Measurements from ENCODE around the gene VASN.

VASN gene

DNA sequence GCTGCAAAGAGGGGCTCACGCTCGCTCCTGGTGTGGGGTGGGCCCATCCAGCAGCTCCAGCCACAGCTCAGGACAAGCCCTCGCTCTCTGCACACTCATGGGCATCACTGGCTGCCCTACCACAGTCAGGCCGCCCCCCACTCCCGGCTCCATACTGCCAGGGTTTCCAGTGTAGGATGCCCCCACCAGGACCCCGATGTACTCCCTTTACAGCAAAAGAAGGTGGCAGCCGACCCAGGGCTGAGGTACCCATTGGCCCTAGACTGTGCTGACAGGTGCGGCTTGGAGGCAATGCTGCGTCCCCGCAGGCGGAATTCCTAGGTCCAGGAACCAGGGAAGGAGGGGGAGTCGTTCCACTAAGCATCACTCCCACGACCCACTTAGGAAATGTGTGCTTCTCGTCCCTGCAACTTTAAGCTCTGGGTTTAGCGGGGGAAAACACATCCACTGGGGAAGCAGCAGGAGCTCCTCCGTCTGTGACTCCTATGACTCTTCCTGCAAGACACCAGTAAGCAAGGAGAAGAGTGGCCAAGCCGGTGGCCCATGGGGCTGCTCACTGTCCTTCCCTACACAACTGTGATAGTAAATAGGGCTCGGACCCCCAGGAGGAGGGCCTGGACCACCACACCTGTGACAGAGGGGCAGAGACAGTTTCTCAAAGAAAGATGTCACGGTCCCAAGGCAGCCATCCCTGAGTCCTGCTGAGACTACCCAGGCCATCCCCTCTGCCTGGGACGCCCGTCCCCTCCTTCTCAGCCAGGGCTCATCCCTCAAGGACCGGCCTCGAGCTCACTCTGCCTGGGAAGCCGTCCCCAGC is 31.7 kb downstream of the VASN start:
- DNase-seq (ENCODE audit: low spot score): no peak

DNA sequence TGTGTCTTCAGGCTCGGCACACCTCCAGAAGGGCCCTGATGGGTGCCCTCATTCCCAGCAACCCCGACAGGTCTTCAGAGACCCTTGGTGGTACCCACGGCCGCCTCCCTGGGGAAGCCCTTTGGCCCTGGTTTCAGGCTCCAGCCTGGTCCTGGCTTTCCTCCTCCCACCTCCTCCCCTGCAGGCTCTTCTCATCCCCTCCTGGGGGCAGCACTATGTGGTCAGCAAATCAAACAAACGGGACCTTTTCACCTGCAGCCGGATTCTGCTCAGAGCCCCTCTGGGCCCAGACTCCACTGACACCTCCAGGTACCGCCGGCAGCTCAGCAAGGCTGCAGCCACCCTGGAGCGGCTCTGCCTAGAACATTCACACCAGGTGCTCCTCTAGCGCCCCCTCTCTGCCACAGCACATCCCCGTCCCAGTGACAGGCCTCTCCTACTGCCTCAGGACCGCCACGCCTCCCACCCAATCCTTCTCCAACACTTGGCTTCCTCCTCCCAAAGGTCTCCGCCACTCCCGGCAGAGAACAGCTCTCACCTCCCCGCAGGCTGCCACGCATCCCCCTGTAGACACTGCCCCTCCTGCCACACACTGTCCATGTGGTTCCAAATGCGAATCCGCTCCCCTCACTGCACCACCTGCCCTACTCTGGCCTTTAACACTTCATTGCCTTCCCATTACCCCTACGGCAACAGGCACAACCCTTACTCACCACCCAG is 32.8 kb downstream of the VASN start:
- DNase-seq (ENCODE audit: low spot score): peak; percentile 50

DNA sequence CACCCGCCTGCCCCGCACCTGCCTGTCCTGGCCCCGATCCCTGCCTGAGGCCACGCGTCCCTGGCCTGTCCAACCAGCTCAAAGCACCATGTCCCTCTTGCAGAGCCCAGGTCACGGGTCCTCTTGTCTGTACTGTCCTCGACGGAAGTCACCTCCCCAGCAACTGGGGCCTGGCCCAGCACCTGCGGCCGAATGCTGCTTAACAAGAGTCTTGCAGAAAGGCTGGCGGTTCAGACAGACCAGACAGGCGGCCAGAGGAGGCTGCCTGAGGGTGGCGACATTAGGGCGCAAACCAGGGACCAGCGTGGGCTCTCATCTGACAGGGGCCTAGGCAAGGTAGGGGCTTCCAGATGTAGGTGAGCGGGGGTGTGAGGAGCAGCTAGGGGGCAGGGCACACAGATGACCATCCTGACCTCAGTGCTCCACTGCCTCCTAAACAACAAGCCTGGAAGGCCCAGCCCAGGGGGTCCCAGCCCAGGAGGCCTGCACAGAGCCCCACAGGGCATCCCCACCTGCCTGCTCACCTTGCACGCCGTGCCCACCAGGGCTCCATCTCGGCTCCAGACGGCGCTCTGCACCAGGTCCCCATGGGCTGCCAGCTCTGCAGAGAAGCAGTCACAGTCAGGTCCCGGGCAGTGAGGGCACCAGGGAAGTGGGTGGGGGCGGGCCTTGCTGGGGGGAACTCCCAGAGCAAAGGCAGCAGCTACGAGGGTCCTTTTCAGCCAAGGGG is 33.5 kb downstream of the VASN start:
- no peak for DNase-seq (ENCODE audit: low spot score)

DNA sequence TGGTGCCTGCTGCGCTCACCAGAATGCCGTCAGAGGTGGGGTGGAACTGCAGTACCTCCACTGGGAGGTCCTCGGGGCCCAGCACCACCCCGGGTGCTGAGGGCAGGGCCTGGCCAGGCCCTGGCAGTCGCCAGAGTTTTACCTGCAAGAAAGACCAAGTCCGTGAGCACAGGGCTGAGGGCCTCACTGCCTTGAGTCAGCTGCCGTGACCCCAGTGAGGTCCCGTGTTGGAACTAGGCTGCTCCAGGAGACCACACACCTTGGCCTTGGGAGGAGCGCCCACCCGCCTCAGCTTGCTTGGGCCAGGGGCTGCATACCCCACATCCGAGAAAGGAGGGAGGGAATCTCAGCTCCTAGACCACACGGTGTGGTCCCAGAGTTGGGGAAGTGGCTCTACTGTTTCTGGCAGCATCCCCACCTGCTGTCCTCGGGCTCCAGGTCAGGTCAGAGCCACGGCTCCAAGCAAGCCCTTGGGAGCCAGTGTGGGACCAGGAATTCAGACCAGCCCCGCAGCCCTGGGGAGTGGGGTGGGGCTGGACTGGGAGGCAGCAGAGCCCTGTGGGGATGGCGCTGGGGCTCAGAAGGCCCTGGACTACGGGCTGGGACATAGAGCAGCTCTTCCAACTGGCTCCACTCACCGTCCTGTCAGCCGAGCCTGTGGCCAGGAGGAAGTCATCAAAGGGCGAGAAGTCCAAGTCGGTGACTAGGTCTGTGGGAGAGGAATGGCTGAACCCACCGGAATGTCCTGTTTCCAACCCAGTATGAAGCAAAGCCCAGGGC is 36.1 kb downstream of the VASN start:
- DNase-seq (ENCODE audit: low spot score): no peak

DNA sequence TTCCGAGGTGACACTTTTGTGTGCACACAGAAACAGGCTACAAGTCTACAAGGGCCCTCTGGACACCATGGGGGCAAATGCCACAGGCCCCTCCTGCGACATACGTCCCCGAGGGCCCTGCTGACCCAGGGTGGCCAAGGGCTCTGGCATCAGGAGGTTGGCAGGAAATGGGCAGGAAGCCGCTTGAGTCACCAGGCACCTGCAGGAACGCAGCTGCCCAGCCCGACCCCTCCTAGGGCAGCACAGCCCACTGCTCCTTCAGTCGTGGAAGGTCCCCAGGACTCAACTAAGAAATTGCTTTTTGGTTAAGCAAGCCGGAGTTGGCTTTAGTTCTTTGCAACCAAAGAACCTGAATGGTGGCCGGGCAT is 36.7 kb downstream of the VASN start:
- DNase-seq (ENCODE audit: low spot score): no peak

DNA sequence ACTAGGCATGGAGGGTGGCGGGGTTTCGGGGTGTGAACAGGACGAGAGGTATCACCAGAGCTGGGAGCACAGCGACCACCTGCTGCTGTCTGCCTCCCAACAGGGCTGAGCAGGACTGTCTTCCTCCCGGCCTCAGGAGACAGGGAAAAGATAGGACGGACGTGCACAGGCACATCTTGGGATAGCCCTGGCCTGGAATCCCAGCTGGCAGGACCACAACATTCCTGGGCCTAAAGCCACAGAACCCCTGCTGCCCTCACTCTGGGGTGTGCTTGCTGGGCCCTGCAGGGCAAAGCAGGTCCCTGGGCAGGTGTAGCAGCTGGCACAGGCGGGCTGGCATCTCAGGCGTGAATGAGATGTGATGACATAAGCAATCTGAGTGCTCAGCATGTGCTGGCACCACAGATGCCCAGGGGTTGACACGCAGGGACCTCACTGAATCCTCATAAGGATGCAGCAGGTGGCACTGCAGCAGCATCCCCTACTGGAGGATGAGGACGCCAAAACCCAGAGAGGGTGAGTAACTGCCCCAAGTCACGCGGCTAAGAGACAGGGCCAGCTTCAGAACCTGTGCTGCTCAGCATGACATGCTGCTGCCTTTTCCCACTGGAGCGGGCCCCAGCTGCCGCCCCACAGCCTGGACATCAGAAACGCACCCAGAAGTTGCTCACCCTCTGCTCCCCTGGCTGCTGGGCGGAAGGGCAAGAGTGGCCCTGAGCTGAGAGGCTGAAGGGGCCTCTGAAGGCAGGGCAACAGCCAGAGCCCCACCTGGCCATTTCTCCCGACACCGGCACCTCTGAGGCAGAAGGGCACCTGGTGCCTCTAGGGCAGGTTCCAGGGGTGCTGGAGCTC is 37.7 kb downstream of the VASN start:
- no peak for DNase-seq (ENCODE audit: low spot score)

DNA sequence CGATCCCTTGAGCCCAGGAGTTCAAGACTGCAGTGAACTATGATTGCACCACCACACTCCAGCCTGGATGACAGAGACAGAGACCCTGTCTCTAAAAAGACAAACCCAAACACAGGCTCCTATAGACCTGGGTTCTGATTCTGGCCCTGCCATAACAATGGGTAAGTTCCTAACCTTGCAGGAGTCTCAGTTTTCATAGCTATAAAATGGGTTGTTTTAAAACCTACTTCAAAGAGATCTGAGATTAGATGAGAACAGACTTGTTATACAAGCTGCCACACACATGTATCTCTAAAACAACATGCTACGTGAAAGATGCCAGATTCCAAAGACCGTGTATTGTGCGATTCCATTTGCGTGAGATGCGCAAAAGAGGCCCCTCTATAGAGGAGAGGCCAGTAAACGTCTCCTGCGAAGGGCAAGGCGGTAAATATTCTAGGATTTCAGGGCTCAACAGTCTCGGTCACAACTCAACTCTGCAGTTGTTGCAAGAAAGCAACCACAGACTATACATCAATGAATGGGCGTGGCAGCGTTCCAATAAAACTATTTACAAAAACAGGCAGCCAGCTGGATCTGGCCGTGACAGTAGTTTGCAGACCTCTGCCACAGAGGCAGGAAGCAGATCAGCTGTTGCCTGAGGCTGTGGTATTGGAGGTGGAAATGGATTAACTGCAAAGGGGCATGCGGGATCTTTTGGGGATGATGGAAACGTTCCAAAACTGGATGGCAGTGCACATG is 38.9 kb downstream of the VASN start:
- DNase-seq (ENCODE audit: low spot score): no peak

DNA sequence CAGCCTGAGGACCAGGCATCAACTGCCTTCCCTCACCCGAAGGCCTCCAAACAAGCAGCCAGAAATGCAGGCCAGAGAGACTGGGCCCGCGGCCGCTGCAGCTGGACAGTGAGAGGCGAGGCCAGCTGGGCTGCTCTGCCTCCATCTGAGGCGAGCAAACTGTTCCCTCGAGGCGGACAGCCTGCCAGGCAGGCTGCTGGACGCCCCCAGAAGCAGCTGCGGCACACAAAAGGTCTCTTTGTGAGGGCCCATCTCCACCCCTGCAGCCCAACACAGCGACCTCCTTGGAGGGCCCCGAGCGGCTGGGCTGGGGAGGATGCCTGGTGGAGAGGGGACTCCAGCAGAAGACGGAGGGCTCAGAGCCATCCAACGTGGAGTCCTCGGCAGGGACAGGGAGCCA is 40.0 kb downstream of the VASN start:
- DNase-seq (ENCODE audit: low spot score): no peak

DNA sequence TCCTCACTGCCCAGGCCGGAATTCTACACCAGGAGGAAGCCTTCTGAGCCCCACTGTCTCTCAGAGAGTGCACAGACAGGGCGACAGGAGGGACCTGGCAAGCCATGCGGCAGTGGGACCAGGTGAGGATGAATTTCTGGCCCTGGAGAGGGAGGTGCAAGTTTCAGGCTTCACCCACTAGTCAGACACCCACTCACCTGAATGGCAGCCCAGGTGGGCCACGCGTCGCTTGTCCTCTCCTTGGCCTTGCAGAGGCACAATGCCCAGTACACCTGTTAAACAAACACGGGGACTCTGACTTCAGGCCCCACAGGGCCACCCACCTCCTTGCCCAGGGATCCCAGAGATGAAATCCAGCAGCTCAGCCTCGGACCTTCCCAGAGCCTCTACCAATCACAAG is 40.5 kb downstream of the VASN start:
- DNase-seq (ENCODE audit: low spot score): no peak

DNA sequence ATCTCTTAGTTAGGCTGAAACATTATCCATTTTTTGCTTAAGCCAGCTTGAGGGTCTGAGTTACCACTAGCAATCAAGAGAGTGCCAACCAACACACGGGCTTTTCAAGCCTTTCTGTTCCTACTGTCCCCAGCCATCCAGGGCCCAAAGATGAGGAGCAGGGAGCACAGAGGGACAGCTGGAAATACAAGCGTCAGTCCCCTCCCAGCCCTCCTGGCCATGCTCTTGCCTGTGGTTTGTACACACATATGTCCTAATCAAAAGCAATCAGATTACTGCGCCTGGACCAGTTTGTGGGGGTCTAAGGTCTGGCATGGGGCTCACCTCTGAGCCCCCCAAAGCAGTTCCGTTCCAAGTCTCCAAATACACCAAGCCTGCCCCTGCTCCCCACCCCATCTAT is 41.2 kb downstream of the VASN start:
- DNase-seq (ENCODE audit: low spot score): no peak

DNA sequence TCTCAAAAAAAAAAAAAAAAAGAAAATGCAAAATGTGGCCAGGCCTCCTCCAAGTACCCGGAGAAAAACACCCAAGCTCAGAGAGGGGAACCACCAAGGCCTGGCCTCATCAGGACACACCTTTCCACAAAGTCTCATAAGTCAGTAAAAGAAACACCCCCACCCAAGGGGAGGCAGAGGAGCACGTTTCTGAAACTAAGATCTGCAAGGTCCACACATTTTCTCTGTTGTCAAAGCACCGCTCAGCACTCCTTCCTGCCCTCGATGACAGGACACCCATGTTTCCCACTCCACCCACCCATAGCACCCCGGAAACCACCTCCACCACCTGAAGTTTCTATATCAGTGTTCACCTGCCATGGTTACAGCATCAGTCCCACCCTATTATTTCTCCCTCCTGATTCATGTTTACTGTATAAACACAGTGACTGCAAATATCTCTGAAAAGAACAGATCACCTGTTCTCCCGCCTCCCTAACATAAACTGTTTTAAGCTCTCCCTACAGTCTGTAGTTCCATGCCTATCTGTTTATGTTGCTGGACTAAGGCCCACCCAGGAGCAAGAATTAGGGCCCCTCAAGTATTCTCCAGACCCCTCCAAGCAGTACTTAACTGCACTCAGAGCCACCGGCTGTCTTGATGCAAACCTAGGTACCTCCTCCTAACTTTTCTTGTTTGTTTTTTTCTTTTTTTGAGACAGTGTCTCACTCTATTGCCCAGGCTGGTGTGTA is 42.7 kb downstream of the VASN start:
- peak; percentile 71 for DNase-seq (ENCODE audit: low spot score)

DNA sequence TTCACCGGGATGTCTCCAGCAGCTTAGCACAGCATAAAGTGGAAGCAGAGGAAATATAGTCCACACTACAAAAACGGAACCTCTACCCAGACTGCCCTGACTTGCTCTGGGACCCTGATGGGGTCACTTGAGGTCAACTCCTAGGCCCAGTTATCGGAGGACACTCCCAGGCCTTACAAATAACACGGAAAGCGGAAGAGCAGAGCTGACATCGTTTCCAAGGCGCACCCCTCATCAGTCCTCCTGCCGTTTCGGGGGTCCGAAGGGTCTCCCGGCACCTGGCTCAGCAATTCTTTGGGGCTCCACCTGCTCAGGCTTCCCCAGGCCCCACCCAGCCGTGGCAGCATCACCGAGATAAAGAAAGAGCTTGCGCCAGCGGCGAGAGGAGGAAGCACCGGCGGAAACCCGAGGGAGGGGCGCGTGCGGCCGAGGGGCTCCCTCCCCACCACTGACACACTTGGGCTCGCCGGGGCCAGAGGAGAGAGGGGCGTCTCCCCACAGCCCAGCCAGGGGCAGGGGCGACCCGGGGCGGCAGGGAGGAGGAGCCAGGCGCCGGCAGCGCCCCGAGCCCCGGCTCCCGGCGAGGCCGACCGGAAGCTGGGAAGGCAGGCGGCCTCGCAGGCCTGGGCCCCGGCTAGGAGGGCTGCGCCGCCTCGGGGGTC is 44.0 kb downstream of the VASN start:
- DNase-seq (ENCODE audit: low spot score): peak; percentile 46

DNA sequence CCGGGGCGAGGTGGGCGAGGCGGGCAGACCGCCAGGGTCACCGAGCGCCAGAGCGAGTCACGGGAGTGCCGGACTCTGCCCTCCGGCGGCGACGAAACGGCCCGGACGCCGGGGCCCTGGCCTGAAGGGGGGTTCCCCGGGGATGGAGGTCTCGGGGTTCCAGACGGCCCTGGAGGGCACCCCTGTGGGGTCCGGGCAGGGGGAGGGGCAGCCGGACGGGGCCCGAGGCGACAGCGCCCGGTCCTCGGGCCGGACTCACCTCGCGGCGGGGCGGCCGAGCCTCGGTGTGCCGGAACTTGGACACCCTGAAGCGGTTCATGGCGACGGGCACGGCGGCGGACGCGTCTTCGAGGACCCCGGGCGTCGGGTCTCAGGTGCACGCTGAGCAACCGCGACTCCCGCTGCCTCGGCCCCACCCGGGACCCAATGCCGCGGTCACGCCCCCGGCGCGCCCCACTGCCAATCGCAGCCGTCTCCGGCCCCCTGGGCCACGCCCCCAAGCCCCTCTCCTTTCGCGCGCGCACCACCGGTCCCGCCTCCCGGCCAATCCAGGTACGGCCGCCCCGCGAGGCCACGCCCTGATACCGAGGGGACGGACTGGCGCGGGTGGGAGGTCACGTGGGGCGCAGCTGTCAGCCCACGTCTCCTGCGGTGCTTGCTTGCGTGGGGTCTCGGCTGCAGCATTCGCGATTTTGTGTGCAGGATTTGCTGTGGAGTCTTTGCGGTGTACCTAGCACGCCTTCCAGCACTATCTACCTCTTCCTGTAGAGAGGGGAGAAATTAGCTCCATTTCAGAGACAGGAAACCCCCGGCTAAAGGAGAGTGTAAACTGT is 44.8 kb downstream of the VASN start, which contains the start of gene CORO7:
TSS of gene CORO7 (minus strand) at position 397 of the 833 bp plus-strand sequence. CDS start at position 319, 78 bp downstream.
- peak; percentile 97 for DNase-seq (ENCODE audit: low spot score)

DNA sequence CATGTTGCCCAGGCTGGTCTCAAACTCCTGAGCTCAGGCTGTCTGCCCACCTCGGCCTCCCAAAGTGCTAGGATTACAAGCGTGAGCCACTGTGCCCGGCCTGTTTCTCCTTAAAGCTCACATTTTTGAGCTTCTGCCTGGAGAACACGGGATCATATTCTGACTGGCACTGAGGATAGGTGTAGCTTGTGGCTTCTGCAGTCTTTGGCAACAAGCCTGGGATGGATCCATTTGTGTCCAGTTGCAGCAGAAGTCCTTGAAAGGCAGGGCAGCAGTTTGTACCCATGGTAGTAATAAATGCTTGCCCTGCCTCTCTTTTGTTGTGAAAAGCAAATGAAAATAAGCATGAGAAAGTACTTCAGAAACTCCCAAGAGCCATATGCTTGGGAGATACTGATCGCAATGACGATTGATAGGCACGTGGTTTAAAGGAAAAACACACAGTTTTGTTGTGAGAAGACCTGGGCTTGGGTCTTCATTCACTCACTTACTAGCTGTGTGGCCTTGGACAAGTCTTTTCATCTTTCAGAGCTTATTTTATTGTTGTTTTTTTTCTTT is 47.8 kb downstream of the VASN start:
- DNase-seq (ENCODE audit: low spot score): no peak

DNA sequence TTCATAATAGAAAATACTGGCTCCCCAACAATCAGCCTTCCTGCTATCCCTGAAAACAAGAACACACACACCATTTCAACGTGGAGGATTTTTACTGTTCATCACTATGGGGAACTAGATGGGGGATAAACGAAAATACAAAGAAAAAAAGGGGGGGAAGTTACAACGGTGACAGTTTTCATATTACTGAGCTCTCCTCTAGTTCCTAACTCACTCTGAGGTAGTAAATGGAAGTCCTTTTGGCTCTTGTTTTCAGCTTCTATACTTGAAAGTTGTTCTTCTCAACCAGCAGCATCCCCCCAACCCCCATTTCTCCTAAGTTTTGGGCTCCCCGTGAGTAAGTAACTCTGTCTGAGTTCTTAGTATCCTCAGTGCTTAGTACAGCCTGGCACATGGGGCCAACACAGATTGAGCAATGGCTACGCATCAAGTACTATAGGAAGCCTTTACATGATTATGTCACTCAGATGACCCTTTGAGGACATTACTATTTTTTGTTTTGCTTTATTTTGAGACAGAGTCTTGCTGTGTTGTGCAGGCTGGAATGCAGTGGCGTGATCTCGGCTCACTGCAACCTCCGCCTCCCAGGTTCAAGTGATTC is 49.0 kb downstream of the VASN start:
- DNase-seq (ENCODE audit: low spot score): no peak

DNA sequence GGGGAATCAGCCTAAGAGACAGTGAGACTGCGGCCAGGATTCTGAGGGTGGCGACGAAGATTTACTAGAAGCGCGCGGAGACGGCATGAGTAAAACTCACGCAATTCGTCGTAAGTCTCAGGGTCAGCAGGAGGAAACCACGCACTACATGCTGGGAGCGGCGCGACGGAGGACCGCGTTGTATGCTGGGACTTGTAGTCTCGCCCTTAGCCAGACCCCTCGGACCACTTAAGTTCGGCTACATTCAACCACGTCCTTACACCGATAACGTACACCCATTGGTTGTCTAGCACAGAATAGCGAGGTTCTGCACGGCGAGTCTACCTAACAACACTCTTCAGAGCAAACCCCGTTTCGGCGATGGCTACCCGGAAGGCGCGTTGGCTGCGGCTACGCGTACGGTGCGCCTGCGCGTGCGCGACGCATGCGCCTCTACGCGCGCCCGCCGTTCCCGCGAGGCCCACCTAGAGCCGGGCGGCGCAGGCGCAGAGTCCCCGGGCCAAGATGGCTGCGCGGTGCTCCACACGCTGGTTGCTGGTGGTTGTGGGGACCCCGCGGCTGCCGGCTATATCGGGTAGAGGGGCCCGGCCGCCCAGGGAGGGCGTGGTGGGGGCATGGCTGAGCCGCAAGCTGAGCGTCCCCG is 53.9 kb downstream of the VASN start, which contains the start of gene DNAJA3:
TSS of gene DNAJA3 (plus strand) at position 491 of the 643 bp plus-strand sequence. CDS start at position 505, 14 bp downstream.
- DNase-seq (ENCODE audit: low spot score): peak; percentile 98

Data from germinal center (tissue), 1 donor.